NB4 (cell line): ENCODE measurements around the gene BOC.

ENCODE experiments used
- CTCF ChIP-seq: IDR thresholded peaks from one replicate; pipeline ENCODE4 v1.5.1; 2012; ENCODE audit warnings: low read depth, low read length
- POLR2A ChIP-seq: IDR thresholded peaks from 2 replicates; pipeline ENCODE4 v1.6.1; 2011; ENCODE audit warnings: mild to moderate bottlenecking; ENCODE audit not compliant: insufficient read length; ENCODE audit errors: extremely low read depth

DNA sequence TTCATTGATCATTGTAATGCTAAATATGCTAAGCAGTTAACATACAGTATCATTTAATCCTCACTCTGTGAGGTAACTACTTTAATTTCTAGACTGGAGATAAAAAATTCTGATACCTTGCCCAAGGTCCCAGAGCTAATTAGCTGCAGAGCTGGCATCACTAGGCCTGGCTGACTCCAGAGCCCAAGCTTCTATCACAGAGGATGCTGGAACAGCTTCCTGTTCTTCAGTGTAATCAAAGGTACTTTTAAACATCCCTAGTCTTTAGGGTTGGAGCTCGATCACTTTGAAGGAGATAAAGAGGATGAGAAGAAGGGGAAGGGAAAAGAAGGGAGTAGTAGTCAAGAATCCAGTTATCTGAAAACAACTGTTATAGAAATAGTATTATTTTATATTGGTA lies 37.1 kb upstream of the BOC start:
- no peak for TF ChIP-seq POLR2A
- no peak for TF ChIP-seq CTCF
